ENCODE results near the gene HERC4.
A peak's percentile ranks its signal among the peaks of the same experiment; 100 is the strongest.
"Not testable (repeated sequence)": the region's sequence is repeated elsewhere in the genome, so short reads cannot be mapped to it uniquely, and the experiment has no call there.

Gene HERC4

GRCh38 chr10:67990093-67990492 is 85.0 kb downstream of the HERC4 start:
- Mint-ChIP-seq H3K36me3 (peaks cover 30 to 37% of the 10 kb centered on the region in 2 donors), H3K4me3 (no peak overlapping the region), H3K4me1 (peaks cover 0 to 6% of the 10 kb centered on the region in 2 donors), H3K9me3 (no peaks in the 10 kb centered on the region), H3K27me3 (no peaks in the 10 kb centered on the region), H3K27ac (no peak overlapping the region)
- ATAC-seq (replicated peaks) = no peak
- DNase-seq = no peak

- Mint-ChIP-seq H3K9me3 (no peaks in the 10 kb centered on the region), H3K4me3 (no peak overlapping the region), H3K27me3 (no peaks in the 10 kb centered on the region), H3K36me3 (peaks cover 24 to 43% of the 10 kb centered on the region in 2 donors), H3K4me1 (peaks cover 0 to 6% of the 10 kb centered on the region in 2 donors), H3K27ac (no peak overlapping the region)
- no peak for ATAC-seq (replicated peaks)
- DNase-seq = no peak
These were observed 86.5 kb downstream of the HERC4 start for GRCh38 chr10:67988606-67989005.

GRCh38 chr10:67982603-67983002 is 92.5 kb downstream of the HERC4 start:
- peaks cover 7 to 13% of the 10 kb centered on the region in 2 donors for H3K4me1 Mint-ChIP-seq
- H3K4me3 Mint-ChIP-seq; H3K9me3 Mint-ChIP-seq; ATAC-seq (replicated peaks); H3K27ac Mint-ChIP-seq; H3K27me3 Mint-ChIP-seq; DNase-seq: not testable (repeated sequence)
- peaks cover 47 to 68% of the 10 kb centered on the region in 2 donors for H3K36me3 Mint-ChIP-seq

- peaks cover 7 to 13% of the 10 kb centered on the region in 2 donors for H3K4me1 Mint-ChIP-seq
- no peak for DNase-seq
- no peaks in the 10 kb centered on the region for H3K27me3 Mint-ChIP-seq
- H3K27ac Mint-ChIP-seq = peak overlapping the region; percentile 42
- H3K9me3 Mint-ChIP-seq = peaks cover 0 to 3% of the 10 kb centered on the region in 2 donors
- ATAC-seq (replicated peaks) = no peak
- no peak overlapping the region for H3K4me3 Mint-ChIP-seq
- H3K36me3 Mint-ChIP-seq = peaks cover 53 to 79% of the 10 kb centered on the region in 2 donors
These were observed 96.3 kb downstream of the HERC4 start for GRCh38 chr10:67978749-67979148.

- H3K4me3 Mint-ChIP-seq = no peak overlapping the region
- no peak overlapping the region for H3K27ac Mint-ChIP-seq
- no peak for DNase-seq
- H3K27me3 Mint-ChIP-seq = no peaks in the 10 kb centered on the region
- H3K4me1 Mint-ChIP-seq = peaks cover 7 to 13% of the 10 kb centered on the region in 2 donors
- H3K9me3 Mint-ChIP-seq = peaks cover 0 to 3% of the 10 kb centered on the region in 2 donors
- ATAC-seq (replicated peaks) = no peak
- H3K36me3 Mint-ChIP-seq = peaks cover 55 to 80% of the 10 kb centered on the region in 2 donors
These were observed 97.8 kb downstream of the HERC4 start for GRCh38 chr10:67977251-67977650.

- Mint-ChIP-seq H3K36me3 (peaks cover 56 to 77% of the 10 kb centered on the region in 2 donors), H3K27me3 (no peaks in the 10 kb centered on the region), H3K27ac (no peak overlapping the region), H3K4me3 (no peak overlapping the region), H3K9me3 (peaks cover 0 to 3% of the 10 kb centered on the region in 2 donors), H3K4me1 (peaks cover 7 to 11% of the 10 kb centered on the region in 2 donors)
- DNase-seq (no peak), ATAC-seq (replicated peaks) (no peak)
These were observed 98.5 kb downstream of the HERC4 start for GRCh38 chr10:67976292-67977245.

GRCh38 chr10:67975871-67976270 is 99.2 kb downstream of the HERC4 start:
- no peaks in the 10 kb centered on the region for H3K27me3 Mint-ChIP-seq
- H3K4me3 Mint-ChIP-seq = no peak overlapping the region
- no peak overlapping the region for H3K27ac Mint-ChIP-seq
- H3K36me3 Mint-ChIP-seq = peaks cover 53 to 75% of the 10 kb centered on the region in 2 donors
- peaks cover 0 to 3% of the 10 kb centered on the region in 2 donors for H3K9me3 Mint-ChIP-seq
- ATAC-seq (replicated peaks) (no peak), DNase-seq (no peak)
- H3K4me1 Mint-ChIP-seq = peaks cover 2 to 4% of the 10 kb centered on the region in 2 donors

- Mint-ChIP-seq H3K4me3 (no peak overlapping the region), H3K9me3 (peaks cover 0 to 3% of the 10 kb centered on the region in 2 donors), H3K27ac (no peak overlapping the region), H3K4me1 (peaks cover 0 to 7% of the 10 kb centered on the region in 2 donors), H3K36me3 (peaks cover 58 to 68% of the 10 kb centered on the region in 2 donors), H3K27me3 (no peaks in the 10 kb centered on the region)
- DNase-seq = no peak
- no peak for ATAC-seq (replicated peaks)
These were observed 103.8 kb downstream of the HERC4 start for GRCh38 chr10:67971311-67971710.

GRCh38 chr10:67969875-67970274 is 105.2 kb downstream of the HERC4 start:
- no peak for DNase-seq
- H3K36me3 Mint-ChIP-seq = peaks cover 56 to 65% of the 10 kb centered on the region in 2 donors
- peaks cover 0 to 7% of the 10 kb centered on the region in 2 donors for H3K4me1 Mint-ChIP-seq
- no peak overlapping the region for H3K27ac Mint-ChIP-seq
- H3K9me3 Mint-ChIP-seq = peaks cover 0 to 3% of the 10 kb centered on the region in 2 donors
- H3K4me3 Mint-ChIP-seq = no peak overlapping the region
- no peak for ATAC-seq (replicated peaks)
- no peaks in the 10 kb centered on the region for H3K27me3 Mint-ChIP-seq

- H3K27me3 Mint-ChIP-seq; H3K4me1 Mint-ChIP-seq; H3K9me3 Mint-ChIP-seq; DNase-seq; ATAC-seq (replicated peaks); H3K4me3 Mint-ChIP-seq; H3K27ac Mint-ChIP-seq: not testable (repeated sequence)
- peaks cover 48 to 52% of the 10 kb centered on the region in 2 donors for H3K36me3 Mint-ChIP-seq
These were observed 109.0 kb downstream of the HERC4 start for GRCh38 chr10:67966035-67966434.

GRCh38 chr10:67965456-67965855 is 109.6 kb downstream of the HERC4 start:
- ATAC-seq (replicated peaks) (no peak), DNase-seq (no peak)
- Mint-ChIP-seq H3K4me3 (no peak overlapping the region), H3K4me1 (peaks cover 0 to 7% of the 10 kb centered on the region in 2 donors), H3K27me3 (no peaks in the 10 kb centered on the region), H3K36me3 (peaks cover 49 to 53% of the 10 kb centered on the region in 2 donors), H3K27ac (no peak overlapping the region), H3K9me3 (no peaks in the 10 kb centered on the region)

GRCh38 chr10:67959839-67960476 is 115.1 kb downstream of the HERC4 start:
- Mint-ChIP-seq H3K4me1 (no peaks in the 10 kb centered on the region), H3K27me3 (no peaks in the 10 kb centered on the region), H3K4me3 (no peak overlapping the region), H3K9me3 (no peaks in the 10 kb centered on the region), H3K27ac (no peak overlapping the region), H3K36me3 (peaks cover 27% of the 10 kb centered on the region in 2 donors)
- DNase-seq = no peak
- ATAC-seq (replicated peaks) = no peak

GRCh38 chr10:67955614-67956013 is 119.5 kb downstream of the HERC4 start:
- no peaks in the 10 kb centered on the region for H3K9me3 Mint-ChIP-seq
- no peaks in the 10 kb centered on the region for H3K27me3 Mint-ChIP-seq
- H3K4me3 Mint-ChIP-seq = no peak overlapping the region
- ATAC-seq (replicated peaks) (no peak), DNase-seq (no peak)
- H3K36me3 Mint-ChIP-seq = peaks cover 19 to 30% of the 10 kb centered on the region in 2 donors
- no peaks in the 10 kb centered on the region for H3K4me1 Mint-ChIP-seq
- H3K27ac Mint-ChIP-seq = no peak overlapping the region

GRCh38 chr10:67943917-67944316 is 131.2 kb downstream of the HERC4 start:
- ATAC-seq (replicated peaks) (no peak), DNase-seq (no peak)
- peaks cover 0 to 10% of the 10 kb centered on the region in 2 donors for H3K4me1 Mint-ChIP-seq
- H3K4me3 Mint-ChIP-seq = no peak overlapping the region
- peaks cover 52 to 56% of the 10 kb centered on the region in 2 donors for H3K36me3 Mint-ChIP-seq
- no peak overlapping the region for H3K27ac Mint-ChIP-seq
- H3K9me3 Mint-ChIP-seq = peaks cover 4 to 5% of the 10 kb centered on the region in 2 donors
- H3K27me3 Mint-ChIP-seq = no peaks in the 10 kb centered on the region

All from stimulated activated naive B cell treated with anti-CD40 and anti-IgM and Interleukin-4, amounts not matched to agents 10 μg/mL and 1 μg/mL and 100 μg/mL, for 72 hours (primary cell).